GM18505 (cell line): ENCODE measurements around the gene TNFAIP1.
A peak's percentile ranks its signal among the peaks of the same experiment; 100 is the strongest.

ENCODE experiments used
- ATAC-seq: cut with Tn5 transposase; IDR thresholded peaks from one replicate; pipeline ENCODE4 v1.9.1; 2021; ENCODE audit not compliant: unreplicated experiment
- POLR2A ChIP-seq: IDR thresholded peaks from 4 replicates; pipeline ENCODE4 v1.6.1; 2011; ENCODE audit warnings: borderline replicate concordance; ENCODE audit not compliant: insufficient read depth, insufficient read length; ENCODE audit errors: extremely low read depth

Gene TNFAIP1

DNA sequence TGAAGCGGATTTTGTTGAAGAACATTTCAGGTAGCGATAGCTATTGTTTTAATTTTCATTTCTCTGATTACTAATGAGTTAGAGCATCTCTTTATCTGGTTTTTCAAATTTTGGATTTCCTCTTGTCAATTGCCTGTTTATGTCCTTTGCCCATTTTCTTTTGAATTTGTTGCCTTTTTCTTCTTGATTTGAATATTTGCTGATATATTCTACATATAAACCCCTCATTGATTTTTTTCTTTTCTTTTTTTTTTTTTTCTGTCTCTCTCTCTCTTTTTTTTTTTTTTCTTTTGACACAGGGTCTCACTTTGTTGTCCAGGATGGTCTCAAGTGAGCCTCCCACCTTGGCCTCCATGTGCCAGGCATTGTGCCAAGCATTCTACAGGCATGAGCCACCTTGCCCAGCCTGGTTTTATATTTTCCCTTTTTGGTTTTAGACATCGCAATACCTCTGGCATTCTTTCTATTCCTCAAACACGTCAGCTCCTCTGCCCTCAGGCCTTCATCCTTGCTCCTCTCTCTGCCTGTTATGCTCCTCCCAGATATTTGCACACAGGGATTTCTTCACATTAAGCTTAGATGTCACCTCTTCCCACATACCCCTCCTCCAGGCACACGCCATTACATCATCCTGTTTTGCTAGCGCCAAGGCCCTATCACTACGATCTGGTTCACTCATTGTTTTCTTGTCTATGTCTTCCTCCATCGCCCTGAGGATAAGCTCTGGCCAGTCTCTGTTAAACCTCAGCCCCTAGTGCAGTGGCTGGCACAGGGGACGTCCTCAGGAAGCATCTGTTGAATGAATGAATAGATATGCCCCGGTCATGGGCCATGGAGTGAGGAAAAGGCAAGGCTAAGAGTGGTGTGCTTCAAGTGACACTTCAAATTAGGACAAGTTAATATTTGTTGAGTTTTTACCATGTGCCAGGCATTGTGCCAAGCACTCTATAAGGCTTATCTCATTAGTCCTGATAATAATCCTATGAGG lies 44.5 kb downstream of the TNFAIP1 start:
- no peak for ATAC-seq
- TF ChIP-seq POLR2A: no peak

DNA sequence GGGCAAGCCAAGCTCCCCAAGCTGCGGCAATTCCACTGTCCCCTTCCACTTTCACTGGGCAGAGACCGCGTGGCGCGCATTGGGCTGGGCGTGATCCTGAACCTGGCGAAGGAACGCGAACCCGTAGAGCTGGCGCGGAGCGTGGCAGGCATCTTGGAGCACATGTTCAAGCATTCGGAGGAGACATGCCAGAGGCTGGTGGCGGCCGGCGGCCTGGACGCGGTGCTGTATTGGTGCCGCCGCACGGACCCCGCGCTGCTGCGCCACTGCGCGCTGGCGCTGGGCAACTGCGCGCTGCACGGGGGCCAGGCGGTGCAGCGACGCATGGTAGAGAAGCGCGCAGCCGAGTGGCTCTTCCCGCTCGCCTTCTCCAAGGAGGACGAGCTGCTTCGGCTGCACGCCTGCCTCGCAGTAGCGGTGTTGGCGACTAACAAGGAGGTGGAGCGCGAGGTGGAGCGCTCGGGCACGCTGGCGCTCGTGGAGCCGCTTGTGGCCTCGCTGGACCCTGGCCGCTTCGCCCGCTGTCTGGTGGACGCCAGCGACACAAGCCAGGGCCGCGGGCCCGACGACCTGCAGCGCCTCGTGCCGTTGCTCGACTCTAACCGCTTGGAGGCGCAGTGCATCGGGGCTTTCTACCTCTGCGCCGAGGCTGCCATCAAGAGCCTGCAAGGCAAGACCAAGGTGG lies 45.7 kb downstream of the TNFAIP1 start:
- no peak for TF ChIP-seq POLR2A
- no peak for ATAC-seq

DNA sequence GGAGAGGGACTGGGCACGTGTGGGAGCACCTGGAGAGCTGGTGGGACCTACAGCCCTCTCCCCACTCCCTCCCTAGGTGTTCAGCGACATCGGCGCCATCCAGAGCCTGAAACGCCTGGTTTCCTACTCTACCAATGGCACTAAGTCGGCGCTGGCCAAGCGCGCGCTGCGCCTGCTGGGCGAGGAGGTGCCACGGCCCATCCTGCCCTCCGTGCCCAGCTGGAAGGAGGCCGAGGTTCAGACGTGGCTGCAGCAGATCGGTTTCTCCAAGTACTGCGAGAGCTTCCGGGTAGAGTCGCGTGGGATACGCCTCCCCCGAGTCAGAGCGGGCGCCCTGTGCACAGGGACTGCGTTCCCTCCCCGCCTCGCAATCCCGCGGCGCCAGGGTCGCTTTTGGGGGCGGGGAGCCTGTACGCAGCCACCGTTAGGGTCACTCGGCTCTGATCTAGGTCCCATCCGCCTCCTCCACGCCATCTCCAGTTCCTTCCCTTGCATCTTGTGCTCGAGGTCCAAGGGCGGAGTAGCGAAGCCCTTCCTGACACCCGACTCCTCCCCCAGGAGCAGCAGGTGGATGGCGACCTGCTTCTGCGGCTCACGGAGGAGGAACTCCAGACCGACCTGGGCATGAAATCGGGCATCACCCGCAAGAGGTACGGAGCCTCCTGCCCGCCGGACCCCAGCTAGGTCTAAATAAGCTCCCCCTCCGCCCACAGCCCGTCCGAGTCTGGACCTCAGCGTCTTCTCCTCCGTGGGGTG lies 48.9 kb downstream of the TNFAIP1 start:
- ATAC-seq: peak; percentile 65

DNA sequence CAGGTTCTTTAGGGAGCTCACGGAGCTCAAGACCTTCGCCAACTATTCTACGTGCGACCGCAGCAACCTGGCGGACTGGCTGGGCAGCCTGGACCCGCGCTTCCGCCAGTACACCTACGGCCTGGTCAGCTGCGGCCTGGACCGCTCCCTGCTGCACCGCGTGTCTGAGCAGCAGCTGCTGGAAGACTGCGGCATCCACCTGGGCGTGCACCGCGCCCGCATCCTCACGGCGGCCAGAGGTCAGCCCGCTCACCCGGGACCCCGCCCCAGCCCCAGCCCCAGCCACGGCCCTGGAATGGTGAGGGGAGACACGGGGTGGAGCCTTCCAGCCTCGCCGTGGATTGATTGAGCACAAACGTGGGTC lies 49.5 kb downstream of the TNFAIP1 start:
- ATAC-seq: no peak
- TF ChIP-seq POLR2A: no peak

More for the DNA sequence above, 48.9 kb downstream of the TNFAIP1 start:
- peak; percentile 74 for TF ChIP-seq POLR2A

DNA sequence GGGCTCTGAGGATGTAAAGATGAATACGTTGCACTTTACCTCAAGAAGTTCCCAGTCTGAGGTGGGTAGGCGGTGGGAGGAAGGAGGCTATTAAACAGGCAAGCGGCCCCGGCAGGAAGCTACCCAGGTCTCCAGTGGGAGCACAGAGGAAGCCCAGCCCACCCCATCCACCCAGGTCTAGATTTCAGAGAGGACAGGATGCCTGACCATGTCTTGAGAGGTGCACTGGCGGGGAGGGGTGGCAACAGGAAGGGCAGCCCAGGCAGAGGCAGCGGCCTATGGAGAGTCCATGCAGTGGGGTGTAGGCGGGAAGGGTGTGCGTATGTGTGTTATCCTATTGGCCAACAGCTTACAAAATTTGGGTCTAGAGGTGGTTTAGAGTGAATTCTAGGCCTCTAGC lies 49.8 kb downstream of the TNFAIP1 start:
- ATAC-seq: no peak
- TF ChIP-seq POLR2A: no peak

DNA sequence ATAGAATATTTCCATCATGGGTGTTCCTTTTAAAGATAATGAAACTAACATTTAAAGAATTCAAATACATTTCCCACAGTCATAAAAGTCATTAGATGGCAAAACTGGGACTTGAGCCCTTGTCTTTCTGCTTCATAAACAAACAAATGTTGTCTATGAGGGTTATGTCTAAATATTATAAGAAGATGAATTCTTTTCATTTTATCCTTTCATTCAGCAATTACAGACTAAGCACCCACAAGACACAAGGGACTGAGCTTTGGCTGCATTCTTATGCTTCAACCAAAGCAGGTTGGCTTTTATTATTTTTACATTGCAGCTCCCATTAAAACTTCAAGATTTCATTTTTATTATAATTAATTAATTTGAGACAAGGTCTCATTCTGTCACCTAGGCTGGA lies 50.8 kb downstream of the TNFAIP1 start:
- TF ChIP-seq POLR2A: no peak
- ATAC-seq: no peak

DNA sequence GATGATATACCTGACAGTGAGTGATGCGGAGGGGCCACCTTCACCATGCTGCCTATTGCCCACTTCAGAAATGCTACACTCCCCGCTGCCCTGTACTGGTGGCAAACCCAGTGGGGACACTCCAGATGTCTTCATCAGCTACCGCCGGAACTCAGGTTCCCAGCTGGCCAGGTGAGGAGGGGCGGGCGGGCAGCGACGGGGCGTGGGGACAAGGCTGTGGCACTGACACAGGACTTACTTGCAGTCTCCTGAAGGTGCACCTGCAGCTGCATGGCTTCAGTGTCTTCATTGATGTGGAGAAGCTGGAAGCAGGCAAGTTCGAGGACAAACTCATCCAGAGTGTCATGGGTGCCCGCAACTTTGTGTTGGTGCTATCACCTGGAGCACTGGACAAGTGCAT lies 52.5 kb downstream of the TNFAIP1 start:
- TF ChIP-seq POLR2A: no peak
- no peak for ATAC-seq

DNA sequence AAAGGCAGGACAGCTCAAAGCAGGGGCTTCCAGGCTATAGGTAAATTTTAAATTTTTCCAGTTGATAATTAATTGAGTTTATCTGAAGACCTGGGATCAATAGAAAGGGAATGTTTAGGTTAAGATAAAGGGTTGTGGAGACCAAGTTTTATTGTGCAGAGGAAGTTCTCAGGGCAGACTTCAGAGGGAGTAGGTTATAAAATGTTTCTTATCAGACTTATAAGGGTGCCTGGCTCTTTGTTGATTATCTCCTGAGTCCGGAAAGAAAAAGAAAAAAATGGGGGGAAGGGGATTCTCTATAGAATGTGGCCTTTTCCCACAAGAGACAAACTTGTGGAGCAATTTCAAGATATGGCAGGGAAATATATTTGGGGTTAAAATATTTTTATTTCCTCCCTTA lies 54.6 kb downstream of the TNFAIP1 start:
- no peak for ATAC-seq
- no peak for TF ChIP-seq POLR2A

DNA sequence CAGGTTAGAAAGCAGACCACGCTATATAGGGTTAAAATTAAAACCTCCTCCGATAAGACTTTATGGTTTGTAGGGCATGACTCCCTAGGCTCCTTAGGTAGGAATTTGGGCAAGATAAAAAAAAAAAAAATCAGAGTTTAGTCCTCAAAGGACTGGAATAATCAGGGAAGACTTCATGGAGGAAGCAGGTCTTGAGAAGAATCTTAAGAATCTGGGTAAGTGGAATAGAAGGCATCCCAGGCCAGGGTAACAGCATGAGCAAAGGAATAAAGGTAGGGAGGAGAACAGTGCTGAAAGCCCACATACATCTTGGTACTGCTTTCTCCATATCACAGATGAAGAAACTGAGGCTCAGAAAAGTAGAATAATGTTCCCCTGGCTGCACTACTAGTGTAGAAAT lies 55.0 kb downstream of the TNFAIP1 start:
- TF ChIP-seq POLR2A: no peak
- no peak for ATAC-seq

DNA sequence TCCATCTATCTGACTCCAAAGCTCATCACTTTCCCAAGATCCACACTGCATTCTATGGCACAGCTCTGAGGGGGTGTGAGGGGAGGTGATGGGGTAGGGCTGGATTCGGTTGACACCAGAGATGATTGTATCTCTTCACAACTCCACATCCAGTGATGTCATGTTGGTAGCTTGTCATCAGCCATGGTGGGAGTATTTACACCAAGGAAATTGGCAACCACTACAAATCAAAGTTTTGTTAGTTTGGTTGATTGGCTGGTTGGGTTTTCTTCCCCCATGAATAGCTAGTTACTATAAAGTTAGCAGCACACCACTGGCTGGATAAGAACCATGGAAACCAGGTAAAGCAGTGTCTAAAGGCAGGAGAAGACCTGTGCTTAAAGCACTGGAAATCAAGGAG lies 55.4 kb downstream of the TNFAIP1 start:
- no peak for ATAC-seq
- no peak for TF ChIP-seq POLR2A

DNA sequence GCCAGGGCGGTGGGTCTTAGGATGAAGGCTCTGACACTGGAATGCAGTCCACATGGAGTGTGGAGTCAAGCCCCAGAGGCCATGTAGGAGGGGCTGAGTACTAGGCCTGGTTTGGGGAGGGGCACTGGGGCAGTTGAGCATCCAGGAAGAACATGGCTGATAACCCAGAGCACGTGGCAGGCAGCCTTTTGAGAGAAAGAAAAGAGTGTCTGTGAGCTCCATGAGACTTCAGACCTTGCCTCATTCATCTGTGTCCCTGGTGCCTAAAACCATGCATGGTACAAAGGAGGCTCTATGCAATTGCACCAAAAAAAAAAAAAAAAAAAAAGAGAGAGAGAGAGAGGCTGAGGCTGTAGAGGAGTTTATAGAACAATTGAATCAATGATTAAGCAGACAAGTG lies 55.8 kb downstream of the TNFAIP1 start:
- TF ChIP-seq POLR2A: no peak
- ATAC-seq: no peak

DNA sequence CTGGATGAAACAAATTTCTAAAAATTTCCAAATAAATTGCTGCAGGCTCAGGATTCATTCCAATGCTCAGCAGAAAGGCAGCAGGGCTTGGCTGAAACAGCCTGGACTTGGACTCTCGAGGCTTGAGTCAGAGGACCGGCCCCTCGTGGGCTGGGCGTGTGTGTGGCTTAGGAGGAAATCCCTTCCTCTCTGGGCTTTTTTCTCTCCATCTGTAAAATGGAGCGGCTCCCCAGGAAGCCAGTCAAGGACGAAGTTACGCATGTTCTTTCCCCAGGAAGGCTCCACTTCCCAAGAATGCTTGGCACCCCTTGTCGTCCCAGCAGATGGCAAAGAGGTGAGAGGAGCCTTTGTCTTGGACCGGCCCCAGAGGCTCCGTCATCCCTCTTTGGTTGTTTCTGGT lies 56.9 kb downstream of the TNFAIP1 start:
- TF ChIP-seq POLR2A: no peak
- no peak for ATAC-seq
